ENCODE data around the gene CNMD.
A peak's percentile ranks its signal among the peaks of the same experiment; 100 is the strongest.

The CNMD gene

GRCh38 chr13:52765611-52766390 lies 26.2 kb upstream of the CNMD start:
- Mint-ChIP-seq H3K27ac (no peak overlapping the region), H3K27me3 (peaks cover 8% of the 10 kb centered on the region), H3K9me3 (ENCODE audit: low read depth) (no peaks in the 10 kb centered on the region)

GRCh38 chr13:52760077-52760476 lies 20.5 kb upstream of the CNMD start:
- H3K27ac Mint-ChIP-seq: no peak overlapping the region

More at GRCh38 chr13:52765611-52766390, 26.2 kb upstream of the CNMD start:
- Mint-ChIP-seq H3K4me3 (no peak overlapping the region), H3K36me3 (no peaks in the 10 kb centered on the region), H3K4me1 (ENCODE audit: low read depth) (no peaks in the 10 kb centered on the region)

GRCh38 chr13:52758114-52758513 lies 18.5 kb upstream of the CNMD start:
- H3K36me3 Mint-ChIP-seq: no peaks in the 10 kb centered on the region
- H3K27me3 Mint-ChIP-seq: peaks cover 2% of the 10 kb centered on the region
- H3K4me1 Mint-ChIP-seq (ENCODE audit: low read depth): no peaks in the 10 kb centered on the region
- no peak overlapping the region for H3K4me3 Mint-ChIP-seq
- H3K27ac Mint-ChIP-seq: no peak overlapping the region
- H3K9me3 Mint-ChIP-seq (ENCODE audit: low read depth): no peaks in the 10 kb centered on the region

More at GRCh38 chr13:52760077-52760476, 20.5 kb upstream of the CNMD start:
- H3K9me3 Mint-ChIP-seq (ENCODE audit: low read depth): no peaks in the 10 kb centered on the region
- no peak overlapping the region for H3K4me3 Mint-ChIP-seq
- no peaks in the 10 kb centered on the region for H3K4me1 Mint-ChIP-seq (ENCODE audit: low read depth)
- no peaks in the 10 kb centered on the region for H3K36me3 Mint-ChIP-seq
- H3K27me3 Mint-ChIP-seq: no peaks in the 10 kb centered on the region

GRCh38 chr13:52751196-52751595 lies 11.6 kb upstream of the CNMD start:
- H3K36me3 Mint-ChIP-seq: no peaks in the 10 kb centered on the region

GRCh38 chr13:52750713-52751112 lies 11.1 kb upstream of the CNMD start:
- Mint-ChIP-seq H3K9me3 (ENCODE audit: low read depth) (no peaks in the 10 kb centered on the region), H3K36me3 (no peaks in the 10 kb centered on the region), H3K4me1 (ENCODE audit: low read depth) (no peaks in the 10 kb centered on the region), H3K27me3 (peaks cover 6% of the 10 kb centered on the region), H3K4me3 (no peak overlapping the region), H3K27ac (no peak overlapping the region)

More at GRCh38 chr13:52751196-52751595, 11.6 kb upstream of the CNMD start:
- Mint-ChIP-seq H3K4me1 (ENCODE audit: low read depth) (no peaks in the 10 kb centered on the region), H3K4me3 (no peak overlapping the region), H3K9me3 (ENCODE audit: low read depth) (no peaks in the 10 kb centered on the region), H3K27me3 (peaks cover 6% of the 10 kb centered on the region), H3K27ac (no peak overlapping the region)

DNA sequence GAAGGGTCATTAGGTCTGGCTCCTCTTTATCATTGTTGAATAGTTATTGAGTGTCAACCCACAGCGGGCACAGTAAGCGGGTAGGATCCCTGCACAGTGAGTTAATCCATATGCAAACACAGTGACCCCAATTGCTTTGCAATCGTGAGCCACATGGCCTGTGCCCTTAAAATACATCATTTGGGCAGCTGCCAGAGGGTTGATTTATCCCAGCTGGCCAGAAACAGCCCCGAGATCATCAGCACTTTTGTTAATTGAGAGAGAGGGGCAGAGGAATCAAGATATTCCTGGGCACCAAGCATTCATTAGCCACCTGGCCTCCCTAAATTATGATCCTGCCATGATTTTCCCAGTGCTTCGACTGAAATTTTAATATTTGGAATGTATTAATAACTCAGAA lies 9.8 kb upstream of the CNMD start:
- Mint-ChIP-seq H3K27me3 (peaks cover 14% of the 10 kb centered on the region), H3K27ac (no peak overlapping the region), H3K4me3 (no peak overlapping the region), H3K4me1 (ENCODE audit: low read depth) (no peaks in the 10 kb centered on the region), H3K9me3 (ENCODE audit: low read depth) (no peaks in the 10 kb centered on the region), H3K36me3 (no peaks in the 10 kb centered on the region)

- Mint-ChIP-seq H3K27ac (no peak overlapping the region), H3K4me1 (ENCODE audit: low read depth) (no peaks in the 10 kb centered on the region), H3K36me3 (no peaks in the 10 kb centered on the region), H3K9me3 (ENCODE audit: low read depth) (no peaks in the 10 kb centered on the region), H3K4me3 (no peak overlapping the region), H3K27me3 (peaks cover 29% of the 10 kb centered on the region)
Measured at GRCh38 chr13:52746141-52746540, 6.5 kb upstream of the CNMD start.

GRCh38 chr13:52744842-52745375 lies 5.3 kb upstream of the CNMD start:
- H3K27me3 Mint-ChIP-seq: peaks cover 38% of the 10 kb centered on the region
- H3K36me3 Mint-ChIP-seq: no peaks in the 10 kb centered on the region

GRCh38 chr13:52743988-52744387 lies 4.4 kb upstream of the CNMD start:
- no peak overlapping the region for H3K4me3 Mint-ChIP-seq
- H3K36me3 Mint-ChIP-seq: no peaks in the 10 kb centered on the region
- H3K9me3 Mint-ChIP-seq (ENCODE audit: low read depth): no peaks in the 10 kb centered on the region
- peaks cover 2% of the 10 kb centered on the region for H3K4me1 Mint-ChIP-seq (ENCODE audit: low read depth)
- peaks cover 40% of the 10 kb centered on the region for H3K27me3 Mint-ChIP-seq
- no peak overlapping the region for H3K27ac Mint-ChIP-seq

More at GRCh38 chr13:52744842-52745375, 5.3 kb upstream of the CNMD start:
- no peak overlapping the region for H3K4me3 Mint-ChIP-seq
- H3K27ac Mint-ChIP-seq: no peak overlapping the region
- H3K9me3 Mint-ChIP-seq (ENCODE audit: low read depth): no peaks in the 10 kb centered on the region
- H3K4me1 Mint-ChIP-seq (ENCODE audit: low read depth): no peaks in the 10 kb centered on the region

DNA sequence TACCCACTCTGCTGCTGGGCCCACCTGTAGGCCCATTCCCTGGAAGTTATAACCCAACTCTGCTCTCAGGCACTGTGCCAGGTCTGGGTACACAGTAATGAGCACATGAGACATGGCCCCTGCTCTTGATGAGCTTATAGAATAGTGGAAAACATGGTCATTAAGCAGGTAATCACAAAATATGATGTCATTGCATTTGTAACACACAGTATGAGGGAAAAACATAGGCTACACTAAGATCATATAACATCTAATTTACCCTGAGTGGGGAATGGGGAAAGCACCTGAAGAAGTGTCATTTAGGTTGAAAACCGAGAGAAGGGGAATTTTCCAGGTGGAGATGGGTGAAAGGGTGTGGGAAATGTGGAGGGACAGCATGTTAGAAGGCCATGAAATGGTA lies 3.9 kb upstream of the CNMD start:
- Mint-ChIP-seq H3K4me3 (no peak overlapping the region), H3K27ac (no peak overlapping the region), H3K4me1 (ENCODE audit: low read depth) (peaks cover 2% of the 10 kb centered on the region), H3K27me3 (peaks cover 38% of the 10 kb centered on the region), H3K9me3 (ENCODE audit: low read depth) (no peaks in the 10 kb centered on the region), H3K36me3 (no peaks in the 10 kb centered on the region)

GRCh38 chr13:52738719-52739467 lies 727 bp downstream of the CNMD start:
- Mint-ChIP-seq H3K27me3 (peaks cover 36% of the 10 kb centered on the region), H3K36me3 (no peaks in the 10 kb centered on the region), H3K9me3 (ENCODE audit: low read depth) (no peaks in the 10 kb centered on the region), H3K4me3 (peak overlapping the region; percentile 66), H3K27ac (no peak overlapping the region), H3K4me1 (ENCODE audit: low read depth) (peaks cover 4% of the 10 kb centered on the region)

DNA sequence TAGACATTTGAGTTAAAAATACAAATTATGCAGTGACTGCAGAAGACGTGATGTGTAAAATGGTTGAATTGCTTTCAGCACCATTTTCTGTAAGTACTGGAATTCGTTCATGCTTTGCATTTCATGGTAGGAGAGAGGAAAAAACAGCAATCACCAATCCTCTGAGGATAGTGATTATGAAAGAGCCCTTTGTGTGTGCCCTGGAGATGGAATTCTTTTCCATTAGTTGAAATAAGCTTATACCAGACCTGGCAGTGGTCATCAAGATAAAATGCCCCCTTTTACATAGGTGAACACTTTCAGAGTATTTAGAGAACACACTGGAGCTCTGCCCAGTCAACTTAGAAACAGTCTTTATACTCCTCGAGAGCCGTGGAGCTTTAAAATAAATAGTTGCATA lies 1.7 kb downstream of the CNMD start:
- Mint-ChIP-seq H3K27ac (no peak overlapping the region), H3K4me3 (peak overlapping the region; percentile 65), H3K27me3 (peaks cover 34% of the 10 kb centered on the region)

DNA sequence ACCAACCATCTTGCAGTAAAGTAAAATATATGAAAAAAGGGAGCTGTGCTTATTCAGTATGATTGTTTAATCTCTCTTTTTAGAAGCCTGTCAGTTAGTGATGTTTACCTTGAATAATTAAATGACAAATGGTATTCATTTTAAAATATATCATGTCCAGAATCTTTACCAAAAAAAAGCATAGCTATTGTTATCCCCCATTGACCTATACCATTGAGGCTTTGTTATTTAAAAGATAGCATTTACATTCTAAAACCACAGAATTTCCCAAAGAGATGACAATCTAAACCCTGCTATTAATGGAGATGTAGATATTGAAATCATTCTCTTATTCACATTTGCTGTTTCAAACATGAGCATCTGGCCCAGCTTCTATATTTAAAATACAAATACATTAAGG lies 2.2 kb downstream of the CNMD start:
- Mint-ChIP-seq H3K4me1 (ENCODE audit: low read depth) (peaks cover 4% of the 10 kb centered on the region), H3K27me3 (peaks cover 30% of the 10 kb centered on the region), H3K4me3 (peak overlapping the region; percentile 46), H3K9me3 (ENCODE audit: low read depth) (no peaks in the 10 kb centered on the region), H3K36me3 (no peaks in the 10 kb centered on the region), H3K27ac (no peak overlapping the region)

More for the DNA sequence above, 1.7 kb downstream of the CNMD start:
- peaks cover 4% of the 10 kb centered on the region for H3K4me1 Mint-ChIP-seq (ENCODE audit: low read depth)
- H3K36me3 Mint-ChIP-seq: no peaks in the 10 kb centered on the region
- H3K9me3 Mint-ChIP-seq (ENCODE audit: low read depth): no peaks in the 10 kb centered on the region

DNA sequence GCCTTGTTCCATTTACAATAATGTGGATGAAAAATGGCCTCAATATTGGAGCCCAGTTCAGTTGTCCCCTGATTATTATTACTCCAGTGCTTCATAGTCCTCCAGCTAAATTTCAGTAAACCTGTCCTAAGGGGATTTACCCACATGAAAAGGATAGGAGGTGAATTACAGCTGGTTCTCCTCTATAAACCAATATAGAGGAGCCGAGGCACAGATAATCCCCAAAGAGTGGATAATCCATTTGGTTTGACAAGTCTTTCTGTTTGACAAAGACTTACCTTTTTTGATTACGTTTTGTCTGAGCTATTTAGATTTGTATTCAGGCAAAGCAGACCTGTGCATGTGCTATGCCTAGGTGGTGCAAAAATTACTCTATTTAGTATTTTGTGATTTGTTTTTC lies 2.7 kb downstream of the CNMD start:
- H3K36me3 Mint-ChIP-seq: no peaks in the 10 kb centered on the region
- no peaks in the 10 kb centered on the region for H3K9me3 Mint-ChIP-seq (ENCODE audit: low read depth)
- peaks cover 4% of the 10 kb centered on the region for H3K4me1 Mint-ChIP-seq (ENCODE audit: low read depth)
- no peak overlapping the region for H3K27ac Mint-ChIP-seq
- H3K27me3 Mint-ChIP-seq: peaks cover 26% of the 10 kb centered on the region
- no peak overlapping the region for H3K4me3 Mint-ChIP-seq

GRCh38 chr13:52734075-52734623 lies 5.5 kb downstream of the CNMD start:
- Mint-ChIP-seq H3K4me3 (no peak overlapping the region), H3K27ac (no peak overlapping the region), H3K9me3 (ENCODE audit: low read depth) (no peaks in the 10 kb centered on the region)

More at GRCh38 chr13:52734075-52734623, 5.5 kb downstream of the CNMD start:
- peaks cover 16% of the 10 kb centered on the region for H3K27me3 Mint-ChIP-seq
- no peaks in the 10 kb centered on the region for H3K36me3 Mint-ChIP-seq
- H3K4me1 Mint-ChIP-seq (ENCODE audit: low read depth): peaks cover 2% of the 10 kb centered on the region
